OCI-LY1 (cell line): ENCODE data around the gene FAM161A.

Source experiments
- EZH2 ChIP-seq: fragments of 200-600 bp; sonication (generic), shearing (Covaris generic); IDR thresholded peaks from 2 replicates; pipeline ENCODE4 v1.8.0; 2017; ENCODE audit warnings: borderline replicate concordance, mixed run types, mild to moderate bottlenecking, antibody characterized with exemption, low read length, moderate library complexity, mixed read lengths
- TF ChIP-seq, protein P1 (sequence below): fragments of 200-600 bp; sonication (generic), shearing (Covaris generic); IDR thresholded peaks from 2 replicates; pipeline ENCODE4 v1.5.1; 2017; ENCODE audit warnings: mild to moderate bottlenecking, antibody characterized with exemption, low read length, moderate library complexity, mixed read lengths

DNA sequence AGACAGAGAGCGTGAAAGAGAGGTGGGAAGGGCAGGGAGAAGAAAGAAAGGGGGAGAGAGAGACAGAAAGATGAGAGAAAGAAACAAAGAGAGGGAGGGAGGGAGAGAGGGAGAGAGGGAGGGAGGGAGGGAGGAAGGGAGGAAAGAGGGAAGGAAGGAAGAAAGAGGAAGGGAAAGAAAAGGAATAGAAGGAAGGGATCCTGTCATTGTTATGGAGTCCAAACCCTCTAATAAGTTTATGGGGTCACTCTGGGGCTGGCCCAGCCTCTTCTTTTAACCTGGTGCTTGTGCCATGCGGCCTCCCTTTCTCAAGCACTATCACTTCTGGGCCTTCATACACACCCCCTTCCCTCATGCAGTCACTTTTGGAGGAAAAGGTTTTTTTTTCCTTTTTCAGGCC, 58.5 kb downstream of the FAM161A start:
- TF ChIP-seq, protein P1, sequence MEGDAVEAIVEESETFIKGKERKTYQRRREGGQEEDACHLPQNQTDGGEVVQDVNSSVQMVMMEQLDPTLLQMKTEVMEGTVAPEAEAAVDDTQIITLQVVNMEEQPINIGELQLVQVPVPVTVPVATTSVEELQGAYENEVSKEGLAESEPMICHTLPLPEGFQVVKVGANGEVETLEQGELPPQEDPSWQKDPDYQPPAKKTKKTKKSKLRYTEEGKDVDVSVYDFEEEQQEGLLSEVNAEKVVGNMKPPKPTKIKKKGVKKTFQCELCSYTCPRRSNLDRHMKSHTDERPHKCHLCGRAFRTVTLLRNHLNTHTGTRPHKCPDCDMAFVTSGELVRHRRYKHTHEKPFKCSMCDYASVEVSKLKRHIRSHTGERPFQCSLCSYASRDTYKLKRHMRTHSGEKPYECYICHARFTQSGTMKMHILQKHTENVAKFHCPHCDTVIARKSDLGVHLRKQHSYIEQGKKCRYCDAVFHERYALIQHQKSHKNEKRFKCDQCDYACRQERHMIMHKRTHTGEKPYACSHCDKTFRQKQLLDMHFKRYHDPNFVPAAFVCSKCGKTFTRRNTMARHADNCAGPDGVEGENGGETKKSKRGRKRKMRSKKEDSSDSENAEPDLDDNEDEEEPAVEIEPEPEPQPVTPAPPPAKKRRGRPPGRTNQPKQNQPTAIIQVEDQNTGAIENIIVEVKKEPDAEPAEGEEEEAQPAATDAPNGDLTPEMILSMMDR = no peak
- no peak for TF ChIP-seq EZH2
